SKM-1 treated with dmso at 0.1 percent for 144 hours (cell line): Measurements from ENCODE around the gene SFXN5.
A peak's percentile ranks its signal among the peaks of the same experiment; 100 is the strongest.
"Not testable (repeated sequence)": the region's sequence is repeated elsewhere in the genome, so short reads cannot be mapped to it uniquely, and the experiment has no call there.

Experiments used
- DNase-seq: peaks from one replicate; lab custom pipeline; 2025; ENCODE audit not compliant: unreplicated experiment; lab: John Stamatoyannopoulos, UW

SFXN5 gene

DNA sequence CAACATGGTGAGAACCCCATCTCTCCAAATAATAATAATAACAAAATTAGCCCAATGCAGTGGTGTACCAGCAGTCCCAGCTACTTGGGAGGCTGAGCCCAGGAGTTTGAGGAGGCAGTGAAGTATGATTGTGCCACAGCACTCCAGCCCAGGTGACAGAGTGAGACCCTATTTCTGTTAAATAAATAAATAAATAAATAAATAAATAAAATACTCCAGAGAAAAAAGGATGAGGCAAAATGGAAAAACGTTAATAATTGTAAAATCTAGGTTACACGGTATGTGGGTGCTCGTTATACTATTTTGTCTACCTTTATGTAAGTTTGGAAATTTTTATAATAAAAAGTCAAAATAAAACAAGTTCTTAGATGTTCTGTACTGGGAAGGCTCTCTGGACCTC is 162.8 kb downstream of the SFXN5 start:
- no peak for DNase-seq

DNA sequence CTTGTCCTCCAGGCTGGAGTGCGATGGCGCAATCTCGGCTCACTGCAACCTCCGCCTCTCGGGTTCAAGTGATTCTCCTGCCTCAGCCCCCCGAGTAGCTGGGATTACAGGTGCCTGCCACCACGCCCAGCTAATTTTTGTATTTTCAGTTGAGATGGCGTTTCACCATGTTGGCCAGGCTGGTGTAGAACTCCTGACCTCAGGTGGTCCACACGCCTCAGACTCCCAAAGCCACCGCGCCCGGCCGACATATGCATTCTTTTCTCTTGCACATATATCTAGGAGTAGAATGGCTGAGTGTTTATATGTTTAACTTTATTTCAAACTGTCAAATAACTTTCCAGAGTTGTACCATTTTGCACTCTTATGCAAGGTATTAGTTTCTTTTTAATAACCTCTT is 164.1 kb downstream of the SFXN5 start:
- DNase-seq: not testable (repeated sequence)

DNA sequence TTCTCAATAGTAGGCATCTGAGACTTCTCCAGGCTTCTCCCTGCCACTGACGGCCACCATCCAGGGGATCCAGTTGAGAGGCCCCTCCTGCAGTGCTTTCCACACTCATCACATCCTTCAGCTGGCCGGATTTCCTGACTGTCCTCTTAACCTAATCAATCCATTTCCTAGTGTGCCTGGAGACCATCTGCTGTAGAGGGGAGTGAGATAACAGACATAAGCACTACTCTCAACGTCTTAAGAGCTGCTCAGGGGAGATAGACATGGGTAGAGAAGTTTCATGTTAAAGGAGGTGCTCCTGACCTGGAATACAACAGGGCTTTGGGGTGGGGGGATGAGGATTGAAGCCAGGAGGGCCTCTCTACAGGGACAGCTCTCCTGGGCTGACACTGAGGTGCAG is 170.1 kb downstream of the SFXN5 start:
- no peak for DNase-seq

DNA sequence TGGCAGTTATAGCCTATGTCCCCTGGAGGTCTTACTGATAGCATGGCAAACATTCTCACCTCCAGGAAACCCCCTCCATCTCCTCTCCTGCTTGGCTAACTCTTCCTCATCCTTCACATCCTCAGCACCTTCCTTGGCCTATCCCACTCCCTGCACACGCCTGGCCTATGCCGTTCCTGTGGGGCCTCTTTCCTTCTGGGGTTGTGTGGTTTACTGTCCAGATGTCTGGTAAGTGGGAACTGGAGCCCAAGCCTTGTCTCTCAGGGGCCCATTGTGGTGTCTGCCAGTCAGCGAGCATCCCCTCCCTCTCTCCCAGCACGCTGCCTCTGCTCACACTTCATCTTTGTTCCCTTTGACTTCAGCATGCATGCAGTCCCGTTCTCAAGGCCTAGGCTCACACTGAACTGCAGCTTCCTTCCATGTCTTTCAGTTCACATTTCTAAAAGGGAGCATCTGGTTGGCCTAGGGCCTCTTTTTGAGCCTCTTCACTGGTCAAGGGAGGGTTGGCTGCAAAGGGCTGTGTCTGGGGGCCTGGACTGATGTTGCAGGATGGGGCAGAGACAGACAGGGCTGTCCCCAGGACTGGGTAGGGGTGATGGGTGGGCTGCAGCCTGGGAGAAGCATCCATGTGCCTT is 171.2 kb downstream of the SFXN5 start:
- DNase-seq: no peak

DNA sequence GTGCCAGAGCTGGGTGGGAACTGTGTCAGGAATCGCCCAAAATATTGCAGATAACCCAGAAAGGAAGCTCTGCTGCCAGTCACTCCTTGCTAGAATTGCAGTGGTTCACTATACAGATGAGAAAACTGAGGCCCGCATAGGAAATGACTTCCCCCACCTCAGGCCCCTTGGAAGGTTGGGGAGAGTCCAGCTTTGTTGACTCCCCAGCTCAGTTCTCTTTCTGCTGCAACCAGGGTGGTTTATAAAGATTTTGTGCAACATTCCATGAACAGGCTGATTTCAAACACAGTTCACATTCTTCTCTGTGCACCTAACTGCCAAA is 173.0 kb downstream of the SFXN5 start:
- DNase-seq: no peak

DNA sequence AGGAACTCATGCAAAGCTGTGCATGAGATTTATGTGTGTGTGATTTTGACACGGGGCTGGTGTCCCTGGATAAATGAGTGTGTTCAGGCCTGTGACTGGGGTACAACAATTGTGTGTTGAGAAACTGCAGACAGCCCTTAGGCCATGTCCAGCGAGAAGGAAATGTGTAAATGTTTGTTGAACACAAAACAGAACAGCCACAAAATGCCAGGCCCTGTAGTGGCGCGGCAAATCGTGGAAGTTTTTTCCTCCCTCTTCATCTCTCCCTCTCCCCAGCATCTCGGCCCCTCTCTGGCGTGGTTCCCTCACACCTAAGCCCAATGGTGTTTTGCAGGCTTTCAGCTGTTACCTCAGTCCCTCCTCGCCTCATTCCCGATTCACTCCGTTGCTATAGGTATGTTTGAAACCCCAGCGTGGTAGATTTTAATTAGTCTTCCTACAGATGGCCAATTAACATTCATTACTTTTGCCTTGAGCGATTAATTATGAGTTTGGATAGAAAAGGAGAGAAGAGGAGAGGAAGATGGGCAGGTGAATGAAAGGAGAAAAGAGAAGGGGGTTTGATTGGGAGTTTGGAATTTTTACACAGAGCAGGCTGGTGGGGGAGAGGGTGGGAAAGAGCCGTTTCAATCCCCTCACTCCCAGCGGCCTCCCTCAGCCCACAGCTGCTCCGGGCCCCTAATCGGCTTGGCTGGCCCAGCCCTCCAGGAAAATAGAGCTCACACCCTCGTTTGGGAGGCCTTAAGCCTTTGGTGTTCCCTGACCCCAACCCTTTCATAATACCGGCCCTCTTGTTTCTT is 173.5 kb downstream of the SFXN5 start:
- DNase-seq: no peak

DNA sequence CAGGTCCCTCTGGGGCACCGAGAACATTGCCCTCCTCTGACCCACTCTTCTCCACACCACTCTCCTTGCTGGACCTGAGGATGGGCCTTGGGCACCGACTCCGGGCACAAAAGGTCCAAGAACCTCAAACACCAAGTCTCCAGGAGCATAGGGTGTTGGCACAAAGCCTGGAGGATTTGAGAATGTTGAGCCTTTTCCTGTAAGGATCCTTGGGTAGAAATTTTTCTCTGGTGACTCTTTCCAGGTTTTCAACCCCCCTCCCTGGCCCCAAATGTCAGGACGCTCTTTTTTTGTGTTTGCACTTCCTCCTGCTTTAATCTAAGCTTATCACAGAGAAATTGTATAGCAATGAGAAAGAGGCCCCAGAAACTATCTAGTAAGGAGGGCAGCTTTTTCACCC is 175.1 kb downstream of the SFXN5 start:
- DNase-seq: no peak

DNA sequence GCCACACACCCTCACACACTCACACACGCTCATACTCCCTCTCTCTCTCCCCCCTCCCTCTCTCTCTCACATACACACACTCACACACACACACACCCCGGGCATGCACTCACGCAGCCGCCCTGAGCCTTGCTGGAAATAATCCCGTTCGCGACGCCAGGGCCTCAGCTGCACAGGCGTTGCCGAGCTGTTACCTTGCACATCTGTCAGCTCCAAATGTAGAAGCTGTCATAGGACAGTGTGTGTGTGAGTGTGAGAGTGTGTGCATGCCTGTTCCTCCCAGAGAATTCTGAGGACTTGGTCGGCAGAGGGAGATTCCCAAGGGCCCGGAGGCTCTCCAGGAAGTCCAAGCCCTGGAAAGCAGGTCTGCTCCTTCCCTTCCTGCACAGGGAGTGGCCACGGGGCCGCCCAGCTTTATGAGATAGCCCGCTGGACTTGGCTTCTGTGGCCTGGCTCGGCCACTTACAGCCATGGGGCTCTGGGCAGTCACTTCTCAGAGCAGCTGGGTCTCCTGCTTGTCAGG is 175.7 kb downstream of the SFXN5 start:
- DNase-seq: no peak

DNA sequence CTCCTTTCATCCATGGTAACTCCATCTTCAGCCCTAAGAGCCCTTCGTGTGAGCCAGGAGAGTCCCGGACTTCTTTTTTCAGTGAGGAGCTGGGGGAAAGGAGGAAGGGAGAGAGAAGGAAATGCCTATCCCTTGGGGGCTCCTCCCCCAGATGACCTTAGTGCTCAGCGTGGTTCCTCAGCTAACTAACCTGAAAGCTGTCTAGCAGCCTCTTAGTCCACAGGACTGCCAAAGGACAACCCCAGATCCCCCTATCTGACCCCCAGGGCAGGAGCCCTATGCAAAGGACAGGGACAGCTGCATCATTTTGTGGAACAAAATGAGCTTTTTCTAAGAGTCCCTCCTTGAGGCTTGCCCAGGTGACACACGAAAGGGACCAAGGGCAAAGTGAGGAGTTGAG is 176.4 kb downstream of the SFXN5 start:
- DNase-seq: no peak

DNA sequence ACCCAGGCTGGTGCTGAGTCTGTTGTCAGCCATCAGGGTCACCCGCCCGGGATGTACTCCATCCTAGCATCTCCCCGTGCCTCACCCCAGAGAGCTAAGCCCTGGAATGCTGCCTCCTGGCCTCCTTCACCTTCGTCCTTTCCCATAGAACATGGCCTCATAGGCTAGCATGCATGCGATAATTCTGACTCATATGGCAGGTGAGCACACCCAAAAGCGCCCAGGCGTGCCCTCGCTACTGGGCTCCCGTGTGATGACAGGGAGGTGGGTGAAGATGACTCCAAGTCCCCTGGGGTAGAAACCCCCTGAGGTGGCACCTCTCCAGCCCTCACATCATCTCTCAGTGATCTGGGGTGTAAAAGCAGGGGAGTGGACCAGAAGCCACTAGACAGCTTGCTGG is 177.0 kb downstream of the SFXN5 start:
- no peak for DNase-seq

DNA sequence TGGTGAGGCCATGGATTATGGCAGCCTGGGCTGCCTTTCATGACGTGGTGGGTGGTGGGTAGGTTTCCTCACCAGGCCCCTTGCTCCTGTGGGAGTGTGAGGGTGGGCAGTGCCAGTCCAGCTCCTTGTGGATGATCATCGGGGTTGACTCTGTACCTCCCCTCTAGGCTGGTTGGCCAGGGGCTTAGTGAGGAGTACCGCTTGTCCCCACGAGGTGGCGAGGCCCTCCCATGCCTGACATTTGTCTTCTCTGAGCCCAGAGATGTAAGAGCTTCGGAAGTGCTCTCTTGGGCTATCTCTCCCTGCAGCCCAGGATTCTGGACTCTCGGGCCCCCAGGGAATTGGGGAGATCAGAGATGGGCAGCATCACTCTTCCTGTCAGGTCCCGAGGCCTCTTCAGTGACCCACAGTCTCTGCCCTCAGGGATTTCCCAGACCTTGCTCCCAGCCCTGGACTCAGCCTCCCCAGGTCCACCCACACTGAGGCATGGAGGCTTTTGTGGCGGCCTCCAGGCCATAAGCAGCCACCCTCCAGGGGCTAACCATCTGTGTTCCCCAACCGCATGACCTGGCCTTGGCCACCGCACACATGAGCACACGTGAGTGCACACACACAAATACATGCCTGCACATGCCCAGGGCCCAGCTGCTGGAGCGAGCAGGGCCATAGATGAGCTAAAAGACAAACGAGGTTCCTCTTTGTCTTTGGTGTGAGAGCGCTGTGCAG is 177.8 kb downstream of the SFXN5 start:
- DNase-seq: peak; percentile 44

DNA sequence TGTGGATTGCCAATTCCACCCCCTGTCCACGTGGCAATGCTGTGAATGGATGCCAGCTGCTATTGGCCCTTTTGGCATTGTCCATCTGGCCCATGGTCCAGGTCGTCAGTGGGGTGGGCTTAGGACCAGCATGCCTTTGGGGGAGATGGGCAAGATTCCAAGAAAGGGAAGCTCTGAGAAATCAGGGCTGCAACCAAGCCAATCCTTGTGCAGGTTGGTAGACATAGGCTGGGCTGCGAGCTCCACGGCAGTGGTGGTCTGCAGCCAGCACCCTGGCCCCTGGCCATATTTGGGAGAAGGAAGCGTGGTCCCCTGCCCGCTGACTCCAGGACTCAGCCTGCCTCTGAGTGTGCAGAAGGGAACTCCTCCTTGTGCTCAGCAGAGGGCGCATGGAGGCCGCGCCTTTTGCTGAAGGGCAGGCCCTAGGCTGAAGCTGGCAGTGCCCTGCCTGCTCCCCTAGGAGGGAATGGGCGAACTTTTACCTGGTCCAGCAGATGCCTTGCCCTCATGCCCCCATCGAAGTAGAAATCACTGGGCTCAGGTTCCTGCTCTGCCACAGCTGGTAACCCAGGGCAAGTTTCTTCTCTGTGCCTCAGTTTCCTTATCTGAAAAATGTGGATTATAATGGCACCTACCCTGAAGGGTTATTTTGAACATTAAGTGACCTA is 178.9 kb downstream of the SFXN5 start:
- DNase-seq: peak; percentile 56
